H9 (cell line): ENCODE measurements around the gene CST3. TPM values are rescaled to one million over a fixed set of nuclear protein-coding genes. Genes with fewer than 3 reads are reported as not detected.

Experiments
- DNase-seq: peaks from one replicate; pipeline ENCODE4 v3.0.0-alpha.2; 2017
- H2AFZ ChIP-seq: one replicate; pipeline ENCODE4 v1.6.1; 2013; ENCODE audit warnings: mild to moderate bottlenecking, low read length, control low read depth, moderate library complexity
- H2AK5ac ChIP-seq: 2 replicates; pipeline ENCODE4 v1.6.1; 2013; ENCODE audit warnings: low read length, control low read depth, mixed read lengths; ENCODE audit not compliant: insufficient read length
- H2BK120ac ChIP-seq: one replicate; pipeline ENCODE4 v1.6.1; 2013; ENCODE audit warnings: low read depth, mild to moderate bottlenecking, low read length, control low read depth, inconsistent platforms; ENCODE audit not compliant: poor library complexity, severe bottlenecking
- H2BK12ac ChIP-seq: 2 replicates; pipeline ENCODE4 v1.6.1; 2013; ENCODE audit warnings: low read length, control low read depth, mixed read lengths, low read depth; ENCODE audit not compliant: insufficient read length
- H2BK15ac ChIP-seq: 2 replicates; pipeline ENCODE4 v1.6.1; 2013; ENCODE audit warnings: low read depth, low read length, control low read depth
- H2BK20ac ChIP-seq: one replicate; pipeline ENCODE4 v1.6.1; 2013; ENCODE audit warnings: low read depth, mild to moderate bottlenecking, low read length, control low read depth, inconsistent platforms; ENCODE audit not compliant: poor library complexity, severe bottlenecking
- H2BK5ac ChIP-seq: 2 replicates; pipeline ENCODE4 v1.6.1; 2013; ENCODE audit warnings: low read length, control low read depth, mixed read lengths; ENCODE audit not compliant: insufficient read length
- H3K14ac ChIP-seq: 2 replicates; pipeline ENCODE4 v1.6.1; 2013; ENCODE audit warnings: low read length, control low read depth; ENCODE audit not compliant: insufficient read depth
- H3K18ac ChIP-seq: 2 replicates; pipeline ENCODE4 v1.6.1; 2013; ENCODE audit warnings: low read depth, mild to moderate bottlenecking, mixed read lengths, low read length, control low read depth; ENCODE audit not compliant: insufficient read length
- H3K23ac ChIP-seq: 2 replicates; pipeline ENCODE4 v1.6.1; 2013; ENCODE audit warnings: low read length, control low read depth, mixed read lengths, low read depth; ENCODE audit not compliant: insufficient read length
- H3K23me2 ChIP-seq: 2 replicates; pipeline ENCODE4 v1.6.1; 2013; ENCODE audit warnings: low read depth, mild to moderate bottlenecking, mixed read lengths, low read length, control low read depth; ENCODE audit not compliant: insufficient read length, poor library complexity, severe bottlenecking
- H3K27ac ChIP-seq: 2 replicates; pipeline ENCODE4 v1.5.1; 2013; ENCODE audit warnings: low read length, control low read depth, mixed read lengths, low read depth; ENCODE audit not compliant: insufficient read length
- H3K27me3 ChIP-seq: 2 replicates; pipeline ENCODE4 v1.6.1; 2013; ENCODE audit warnings: low read length, control low read depth, inconsistent platforms; ENCODE audit not compliant: insufficient read depth
- H3K4ac ChIP-seq: 2 replicates; pipeline ENCODE4 v1.6.1; 2013; ENCODE audit warnings: low read depth, mild to moderate bottlenecking, control low read depth, inconsistent platforms, low read length, moderate library complexity
- H3K4me1 ChIP-seq: 2 replicates; pipeline ENCODE4 v1.6.1; 2013; ENCODE audit warnings: low read length, control low read depth, inconsistent platforms; ENCODE audit not compliant: insufficient read depth
- H3K4me2 ChIP-seq: 2 replicates; pipeline ENCODE4 v1.6.1; 2013; ENCODE audit warnings: low read length, control low read depth, mixed read lengths; ENCODE audit not compliant: insufficient read length, insufficient read depth
- H3K56ac ChIP-seq: 2 replicates; pipeline ENCODE4 v1.6.1; 2013; ENCODE audit warnings: low read depth, mild to moderate bottlenecking, mixed read lengths, low read length, control low read depth; ENCODE audit not compliant: insufficient read length
- H3K79me1 ChIP-seq: 2 replicates; pipeline ENCODE4 v1.6.1; 2013; ENCODE audit warnings: low read depth, mild to moderate bottlenecking, moderate library complexity, low read length, control low read depth, inconsistent platforms; ENCODE audit not compliant: insufficient read depth, poor library complexity, severe bottlenecking
- H3K79me2 ChIP-seq: 2 replicates; pipeline ENCODE4 v1.6.1; 2013; ENCODE audit warnings: low read length, control low read depth, inconsistent platforms; ENCODE audit not compliant: insufficient read depth
- H3K9ac ChIP-seq: 2 replicates; pipeline ENCODE4 v1.6.1; 2013; ENCODE audit warnings: low read length, control low read depth, mixed read lengths; ENCODE audit not compliant: insufficient read length; ENCODE audit errors: extremely low read depth
- H3K9me3 ChIP-seq: one replicate; pipeline ENCODE4 v1.6.1; 2013; ENCODE audit warnings: low read depth, low read length, inconsistent platforms; ENCODE audit not compliant: control insufficient read depth
- H3T11ph ChIP-seq: one replicate; pipeline ENCODE4 v1.6.1; 2013; ENCODE audit warnings: mild to moderate bottlenecking, low read length, control low read depth, inconsistent platforms
- H4K20me1 ChIP-seq: one replicate; pipeline ENCODE4 v1.6.1; 2013; ENCODE audit not compliant: control insufficient read depth, insufficient read length, insufficient read depth
- H4K5ac ChIP-seq: 2 replicates; pipeline ENCODE4 v1.6.1; 2013; ENCODE audit warnings: low read depth, mild to moderate bottlenecking, mixed read lengths, low read length, control low read depth; ENCODE audit not compliant: insufficient read length
- H4K8ac ChIP-seq: replicated peaks from 2 replicates; pipeline ENCODE4 v1.6.1; 2013; ENCODE audit warnings: low read length, control low read depth, mixed read lengths, low read depth; ENCODE audit not compliant: insufficient read length
- H4K91ac ChIP-seq: 2 replicates; pipeline ENCODE4 v1.6.1; 2013; ENCODE audit warnings: low read depth, mild to moderate bottlenecking, moderate library complexity, mixed read lengths, low read length, control low read depth; ENCODE audit not compliant: insufficient read length
- H3K27ac Mint-ChIP-seq, 3 experiments: 2 replicates in 2 of 3; 3 replicates in 1 of 3; pipeline ENCODE4 v1.8.0; 2020 to 2021; ENCODE audit warnings: mixed read lengths in 3 of 3, mild to moderate bottlenecking in 1 of 3, moderate library complexity in 1 of 3
- H3K27me3 Mint-ChIP-seq: 2 replicates; pipeline ENCODE4 v1.8.0; 2021; ENCODE audit warnings: low read depth, mild to moderate bottlenecking, moderate library complexity, mixed read lengths
- H3K36me3 Mint-ChIP-seq, 3 experiments: 2 replicates in 2 of 3; 3 replicates in 1 of 3; pipeline ENCODE4 v1.8.0; 2020 to 2021; ENCODE audit warnings: low read depth in 3 of 3, mixed read lengths in 3 of 3; ENCODE audit not compliant: insufficient read depth in 1 of 3
- H3K4me1 Mint-ChIP-seq, 2 experiments: 2 replicates each; pipeline ENCODE4 v1.8.0; 2020; ENCODE audit warnings: mixed read lengths in 2 of 2
- H3K4me3 Mint-ChIP-seq, 2 experiments: 2 replicates in 1 of 2; 3 replicates in 1 of 2; pipeline ENCODE4 v1.8.0; 2020 to 2021; ENCODE audit warnings: mild to moderate bottlenecking in 2 of 2, mixed read lengths in 2 of 2, moderate library complexity in 1 of 2
- H3K9me3 Mint-ChIP-seq, 2 experiments: 2 replicates in 1 of 2; 3 replicates in 1 of 2; pipeline ENCODE4 v1.8.0; 2020; ENCODE audit warnings: mild to moderate bottlenecking in 2 of 2, mixed read lengths in 2 of 2, moderate library complexity in 1 of 2
- WGBS: extraction: QIAGEN DNeasy Blood & Tissue Kit; methylation state at CpG from one replicate; pipeline ENCODE4 v1.1.7; 2013; ENCODE audit warnings: missing lambda C conversion rate, low lambda C conversion rate, mixed read lengths; ENCODE audit not compliant: insufficient read length; ENCODE audit errors: extremely low coverage; 5-methylcytosine and 5-hydroxymethylcytosine counted together
- total RNA-seq: library from RNA; stranded (reverse); gene quantifications from 2 replicates; pipeline ENCODE4 v1.2.1, GENCODE V29; 2021
- TF ChIP-seq, protein P1 (sequence below): fragments of 200-600 bp; sonication (generic); conservative IDR thresholded peaks from 3 replicates; pipeline ENCODE4 v1.8.0; 2021; ENCODE audit warnings: antibody characterized with exemption, mild to moderate bottlenecking

Gene CST3
- total RNA-seq, 1 experiment from 2014 or later: 77.2 TPM

DNA sequence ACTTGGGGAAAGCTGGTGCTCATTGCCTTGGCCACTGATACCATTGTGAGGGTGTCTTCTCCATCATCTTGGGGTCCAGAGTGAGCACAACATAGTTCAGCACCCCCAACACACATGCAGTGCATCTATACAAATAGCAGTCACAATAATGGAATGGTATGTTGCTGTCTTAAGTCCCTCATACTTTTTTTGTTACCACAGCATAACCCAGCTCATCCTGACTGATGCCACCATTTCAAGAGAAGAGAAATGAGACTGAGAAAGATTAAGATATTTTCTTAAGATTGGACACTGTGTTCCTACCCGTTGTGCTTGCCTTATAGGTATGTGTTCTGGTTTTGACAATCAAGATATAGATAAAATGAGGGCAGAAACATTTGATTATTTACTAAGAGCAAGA lies 35.5 kb upstream of the CST3 start:
- H3K4me1 ChIP-seq: no peaks in the 10 kb centered on the region
- no peak for DNase-seq
- no peak overlapping the region for H3K4me3 Mint-ChIP-seq
- H3K27ac ChIP-seq: no peak overlapping the region
- H3K27me3 Mint-ChIP-seq: peaks cover 2% of the 10 kb centered on the region
- WGBS: no CpG with 5 or more reads among the region's 1 CpG
- no peak overlapping the region for H3K9ac ChIP-seq
- no peak overlapping the region for H2BK12ac ChIP-seq
- H3K36me3 Mint-ChIP-seq: no peaks in the 10 kb centered on the region
- no peaks in the 10 kb centered on the region for H4K20me1 ChIP-seq
- H3K4me2 ChIP-seq: no peak overlapping the region
- no peak overlapping the region for H3K56ac ChIP-seq
- no peak overlapping the region for H2BK5ac ChIP-seq
- H3K9me3 Mint-ChIP-seq: no peaks in the 10 kb centered on the region
- no peaks in the 10 kb centered on the region for H3K79me1 ChIP-seq
- no peak overlapping the region for H4K5ac ChIP-seq
- no peak overlapping the region for H2AFZ ChIP-seq
- no peak overlapping the region for H4K8ac ChIP-seq
- no peak overlapping the region for H4K91ac ChIP-seq
- no peaks in the 10 kb centered on the region for H3K23me2 ChIP-seq
- H3K14ac ChIP-seq: no peak overlapping the region
- H3K9me3 ChIP-seq: no peaks in the 10 kb centered on the region
- no peak overlapping the region for H3K18ac ChIP-seq
- H2BK120ac ChIP-seq: no peak overlapping the region
- no peak overlapping the region for H2BK15ac ChIP-seq
- H3K23ac ChIP-seq: no peak overlapping the region
- H2BK20ac ChIP-seq: no peak overlapping the region
- no peaks in the 10 kb centered on the region for H3K79me2 ChIP-seq
- H3T11ph ChIP-seq: no peak overlapping the region
- no peak overlapping the region for H2AK5ac ChIP-seq
- no peaks in the 10 kb centered on the region for H3K27me3 ChIP-seq
- no peaks in the 10 kb centered on the region for H3K4me1 Mint-ChIP-seq
- no peak overlapping the region for H3K27ac Mint-ChIP-seq
- TF ChIP-seq, protein P1, sequence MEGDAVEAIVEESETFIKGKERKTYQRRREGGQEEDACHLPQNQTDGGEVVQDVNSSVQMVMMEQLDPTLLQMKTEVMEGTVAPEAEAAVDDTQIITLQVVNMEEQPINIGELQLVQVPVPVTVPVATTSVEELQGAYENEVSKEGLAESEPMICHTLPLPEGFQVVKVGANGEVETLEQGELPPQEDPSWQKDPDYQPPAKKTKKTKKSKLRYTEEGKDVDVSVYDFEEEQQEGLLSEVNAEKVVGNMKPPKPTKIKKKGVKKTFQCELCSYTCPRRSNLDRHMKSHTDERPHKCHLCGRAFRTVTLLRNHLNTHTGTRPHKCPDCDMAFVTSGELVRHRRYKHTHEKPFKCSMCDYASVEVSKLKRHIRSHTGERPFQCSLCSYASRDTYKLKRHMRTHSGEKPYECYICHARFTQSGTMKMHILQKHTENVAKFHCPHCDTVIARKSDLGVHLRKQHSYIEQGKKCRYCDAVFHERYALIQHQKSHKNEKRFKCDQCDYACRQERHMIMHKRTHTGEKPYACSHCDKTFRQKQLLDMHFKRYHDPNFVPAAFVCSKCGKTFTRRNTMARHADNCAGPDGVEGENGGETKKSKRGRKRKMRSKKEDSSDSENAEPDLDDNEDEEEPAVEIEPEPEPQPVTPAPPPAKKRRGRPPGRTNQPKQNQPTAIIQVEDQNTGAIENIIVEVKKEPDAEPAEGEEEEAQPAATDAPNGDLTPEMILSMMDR: no peak
- H3K4ac ChIP-seq: no peak overlapping the region
